Sigmoid colon (tissue), 7 donors: Measurements from ENCODE around the gene ABHD3. TPM values are rescaled to one million over a fixed set of nuclear protein-coding genes. Genes with fewer than 3 reads are reported as not detected.
"Not testable (repeated sequence)": the region's sequence is repeated elsewhere in the genome, so short reads cannot be mapped to it uniquely, and the experiment has no call there.

ENCODE experiments used
- DNase-seq: peaks from one replicate; pipeline ENCODE4 v3.0.0-alpha.2; 2019
- H3K27ac ChIP-seq, 4 donors: fragments of 200-600 bp; sonication (generic); one replicate each; pipeline ENCODE4 v1.5.1; 2016 to 2019; ENCODE audit warnings: mild to moderate bottlenecking in 1 of 4
- H3K27me3 ChIP-seq, 3 donors: fragments of 200-600 bp; sonication (generic); one replicate each; pipeline ENCODE4 v1.5.1; 2019; ENCODE audit warnings: mild to moderate bottlenecking in 1 of 3
- H3K36me3 ChIP-seq, 4 donors: fragments of 200-600 bp; sonication (generic); one replicate each; pipeline ENCODE4 v1.5.1; 2016 to 2019
- H3K4me1 ChIP-seq, 4 donors: fragments of 200-600 bp; sonication (generic); one replicate each; pipeline ENCODE4 v1.5.1; 2017 to 2019
- H3K4me3 ChIP-seq, 4 donors: fragments of 200-600 bp; sonication (generic); one replicate each; pipeline ENCODE4 v1.5.1; 2017 to 2019; ENCODE audit warnings: mild to moderate bottlenecking in 2 of 4, moderate library complexity in 1 of 4
- H3K9me3 ChIP-seq, 4 donors: fragments of 200-600 bp in 3 of 4; sonication (generic) in 3 of 4; one replicate each; pipeline versions ENCODE4 v1.5.1 to v1.6.1; 2013 to 2019
- CTCF ChIP-seq, 4 experiments: fragments of 450-650 bp in 3 of 4; fragments of 200-600 bp in 1 of 4; IDR thresholded peaks; one replicate each; pipeline ENCODE4 v1.5.1; 2016 to 2019; ENCODE audit warnings: antibody characterized with exemption in 4 of 4, mild to moderate bottlenecking in 3 of 4, moderate library complexity in 2 of 4
- EP300 ChIP-seq, 4 donors: sonication (generic); formaldehyde crosslinking; IDR thresholded peaks; one replicate each; pipeline ENCODE4 v1.6.1; 2017; ENCODE audit warnings: antibody characterized with exemption in 4 of 4
- POLR2A ChIP-seq, 2 donors: fragments of 450-650 bp; IDR thresholded peaks; one replicate each; pipeline ENCODE4 v1.6.1; 2016; ENCODE audit warnings: antibody characterized with exemption in 2 of 2, mild to moderate bottlenecking in 2 of 2, moderate library complexity in 2 of 2
- POLR2AphosphoS5 ChIP-seq, 4 donors: sonication (generic); formaldehyde crosslinking; IDR thresholded peaks; one replicate each; pipeline ENCODE4 v1.6.1; 2017; ENCODE audit warnings: antibody characterized with exemption in 4 of 4
- WGBS, 2 donors: extraction: QIAGEN DNeasy Blood & Tissue Kit; methylation state at CpG; one replicate each; pipeline ENCODE4 v1.1.7; 2013; 5-methylcytosine and 5-hydroxymethylcytosine counted together
- intact Hi-C: fragments of 100-400 bp; cut with DNase I; formaldehyde crosslinking; loops from one replicate; pipeline ENCODE4 v1.15.1; 2023
- polyA plus RNA-seq, 3 donors: library from polyadenylated mRNA; stranded (reverse); fragments of 200-250 nt; gene quantifications; one replicate each; pipeline ENCODE4 v1.2.3, GENCODE V29; 2013
- total RNA-seq, 4 donors: library from RNA; depleted of rRNA; stranded (reverse); fragments of >200 nt; gene quantifications; one replicate each; pipeline ENCODE4 v1.1.0, GENCODE V29; 2016
- donor health status: healthy with polysubstance abuse.
- donor health status: Bipolar disorder and iron deficiency.
- donor health status: healthy.

Gene ABHD3
- total and polyA plus RNA-seq, 7 donors = 7.2 to 72.8 (median 11.7) TPM

- no peak overlapping the region for H3K4me3 ChIP-seq
- peaks cover 0 to 4% (median 0%) of the 10 kb centered on the region in 4 donors for H3K4me1 ChIP-seq
- intact Hi-C loops = no loop called here
- H3K27me3 ChIP-seq = no peaks in the 10 kb centered on the region
- no peaks in the 10 kb centered on the region for H3K9me3 ChIP-seq
- H3K27ac ChIP-seq = no peak overlapping the region
- 82 to 94% methylated on average over 5 of the region's 5 CpGs for whole genome bisulfite sequencing, 2 donors
- TF ChIP-seq EP300 (IDR thresholded peaks at IDR 0.05) (no peak), POLR2A (IDR thresholded peaks at IDR 0.05) (no peak), CTCF (IDR thresholded peaks at IDR 0.05) (no peak), POLR2AphosphoS5 (IDR thresholded peaks at IDR 0.05) (no peak)
- H3K36me3 ChIP-seq = no peaks in the 10 kb centered on the region
- DNase-seq = no peak
Observed at GRCh38 chr18:21733011-21733410, 28.4 kb upstream of the ABHD3 start.

GRCh38 chr18:21727702-21728101 is 23.1 kb upstream of the ABHD3 start:
- TF ChIP-seq POLR2AphosphoS5 (IDR thresholded peaks at IDR 0.05) (no peak), POLR2A (IDR thresholded peaks at IDR 0.05) (no peak), EP300 (IDR thresholded peaks at IDR 0.05) (no peak), CTCF (IDR thresholded peaks at IDR 0.05) (no peak)
- H3K4me1 ChIP-seq = no peaks in the 10 kb centered on the region
- H3K4me3 ChIP-seq = no peak overlapping the region
- H3K36me3 ChIP-seq = no peaks in the 10 kb centered on the region
- H3K9me3 ChIP-seq = no peaks in the 10 kb centered on the region
- intact Hi-C loops = no loop called here
- H3K27ac ChIP-seq = no peak overlapping the region
- DNase-seq = no peak
- WGBS, 2 donors = 81 to 84% methylated on average over 2 of the region's 2 CpGs
- H3K27me3 ChIP-seq = no peaks in the 10 kb centered on the region

- Histone ChIP-seq H3K4me3 (no peak overlapping the region), H3K27me3 (no peaks in the 10 kb centered on the region), H3K27ac (no peak overlapping the region), H3K4me1 (no peaks in the 10 kb centered on the region), H3K36me3 (no peaks in the 10 kb centered on the region), H3K9me3 (no peaks in the 10 kb centered on the region)
- intact Hi-C loops = no loop called here
- WGBS, 2 donors = 76 to 84% methylated on average over 4 of the region's 4 CpGs
- DNase-seq = no peak
- TF ChIP-seq EP300 (IDR thresholded peaks at IDR 0.05) = no peak
Observed at GRCh38 chr18:21725201-21725600, 20.6 kb upstream of the ABHD3 start.

GRCh38 chr18:21722687-21723086 is 18.1 kb upstream of the ABHD3 start:
- H3K9me3 ChIP-seq = no peaks in the 10 kb centered on the region
- WGBS, 2 donors = 89 to 92% methylated on average over 2 of the region's 2 CpGs
- no peak overlapping the region for H3K27ac ChIP-seq
- TF ChIP-seq EP300 (IDR thresholded peaks at IDR 0.05) (no peak), POLR2A (IDR thresholded peaks at IDR 0.05) (no peak), CTCF (IDR thresholded peaks at IDR 0.05) (no peak), POLR2AphosphoS5 (IDR thresholded peaks at IDR 0.05) (no peak)
- H3K4me3 ChIP-seq = no peak overlapping the region
- no peaks in the 10 kb centered on the region for H3K27me3 ChIP-seq
- no peaks in the 10 kb centered on the region for H3K36me3 ChIP-seq
- intact Hi-C loops = no loop called here
- no peaks in the 10 kb centered on the region for H3K4me1 ChIP-seq
- no peak for DNase-seq

GRCh38 chr18:21714474-21714873 is 9.9 kb upstream of the ABHD3 start:
- Histone ChIP-seq H3K9me3 (no peaks in the 10 kb centered on the region), H3K27me3 (no peaks in the 10 kb centered on the region), H3K27ac (no peak overlapping the region), H3K4me1 (no peaks in the 10 kb centered on the region), H3K4me3 (no peak overlapping the region), H3K36me3 (no peaks in the 10 kb centered on the region)
- intact Hi-C loops = no loop called here
- WGBS, 2 donors = 93 to 98% methylated on average over 1 of the region's 1 CpG
- TF ChIP-seq CTCF (IDR thresholded peaks at IDR 0.05) (no peak), POLR2AphosphoS5 (IDR thresholded peaks at IDR 0.05) (no peak), POLR2A (IDR thresholded peaks at IDR 0.05) (no peak), EP300 (IDR thresholded peaks at IDR 0.05) (no peak)
- DNase-seq = no peak

- H3K4me3 ChIP-seq, intact Hi-C loops, H3K27ac ChIP-seq, H3K27me3 ChIP-seq, H3K9me3 ChIP-seq, H3K36me3 ChIP-seq, DNase-seq: not testable (repeated sequence)
- WGBS, 2 donors = 82 to 85% methylated on average over 7 of the region's 7 CpGs
- peaks cover 0 to 18% (median 12%) of the 10 kb centered on the region in 4 donors for H3K4me1 ChIP-seq
Observed at GRCh38 chr18:21707130-21707529, 2.6 kb upstream of the ABHD3 start.
